ENCODE measurements around the gene ZNF292.

Gene ZNF292

DNA sequence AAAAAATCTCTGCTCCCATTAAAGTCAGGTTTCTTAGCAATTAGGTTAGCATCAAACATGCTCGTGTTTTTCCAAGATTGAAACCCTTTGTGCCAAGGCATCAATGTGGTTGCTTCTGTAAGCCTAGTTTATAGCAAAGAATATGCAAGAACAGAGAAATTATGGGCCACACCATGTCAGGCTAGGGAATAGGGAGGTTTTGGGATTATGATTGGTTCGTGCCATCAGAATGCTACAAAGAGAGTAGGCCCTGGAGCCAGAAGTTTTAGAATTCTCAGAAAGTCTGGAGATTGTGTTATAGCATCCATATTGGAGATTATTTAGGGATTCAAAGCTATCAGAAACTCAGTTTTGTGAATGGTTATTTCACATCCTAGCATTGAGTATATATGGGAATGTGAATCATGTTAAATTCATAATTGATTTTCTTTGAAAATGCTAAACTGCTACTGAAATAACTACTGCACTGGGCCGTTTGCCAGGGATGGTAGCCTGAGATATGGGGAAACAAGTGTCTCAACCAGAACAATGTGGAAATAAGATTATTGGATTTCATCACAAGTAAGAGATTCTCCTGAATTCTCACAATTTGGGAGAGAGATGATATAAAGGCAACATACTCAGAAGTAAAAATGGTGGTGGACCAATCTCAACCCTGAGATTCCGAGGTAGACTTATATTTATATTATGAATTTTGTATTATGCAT is 45.3 kb downstream of the ZNF292 start:
- no peak for TF ChIP-seq CTCF (conservative IDR thresholded peaks at IDR 0.05; ENCODE audit: low read depth, low read length)
- no peaks in the 10 kb centered on the region for H3K36me3 ChIP-seq (ENCODE audit: insufficient read depth)
- H2AFZ ChIP-seq (ENCODE audit: low read depth) = no peak overlapping the region
- peaks cover 42% of the 10 kb centered on the region; the same call in 1 of the 2 replicates for H3K79me2 ChIP-seq (ENCODE audit: insufficient read depth, low read depth)
- H3K4me1 ChIP-seq (ENCODE audit: low read depth, poor library complexity, severe bottlenecking) = peaks cover 19% of the 10 kb centered on the region
- no peaks in the 10 kb centered on the region for H4K20me1 ChIP-seq (ENCODE audit: insufficient read depth)
- no peak overlapping the region for H3K4me2 ChIP-seq
- no peak overlapping the region for H3K4me3 ChIP-seq (IDR thresholded peaks at IDR 0.05; ENCODE audit: insufficient read depth, low read depth, low read length)
- no peak overlapping the region for H3K27ac ChIP-seq
- H3K27me3 ChIP-seq (ENCODE audit: insufficient read depth, low read depth) = no peaks in the 10 kb centered on the region
- no peak overlapping the region for H3K9ac ChIP-seq

DNA sequence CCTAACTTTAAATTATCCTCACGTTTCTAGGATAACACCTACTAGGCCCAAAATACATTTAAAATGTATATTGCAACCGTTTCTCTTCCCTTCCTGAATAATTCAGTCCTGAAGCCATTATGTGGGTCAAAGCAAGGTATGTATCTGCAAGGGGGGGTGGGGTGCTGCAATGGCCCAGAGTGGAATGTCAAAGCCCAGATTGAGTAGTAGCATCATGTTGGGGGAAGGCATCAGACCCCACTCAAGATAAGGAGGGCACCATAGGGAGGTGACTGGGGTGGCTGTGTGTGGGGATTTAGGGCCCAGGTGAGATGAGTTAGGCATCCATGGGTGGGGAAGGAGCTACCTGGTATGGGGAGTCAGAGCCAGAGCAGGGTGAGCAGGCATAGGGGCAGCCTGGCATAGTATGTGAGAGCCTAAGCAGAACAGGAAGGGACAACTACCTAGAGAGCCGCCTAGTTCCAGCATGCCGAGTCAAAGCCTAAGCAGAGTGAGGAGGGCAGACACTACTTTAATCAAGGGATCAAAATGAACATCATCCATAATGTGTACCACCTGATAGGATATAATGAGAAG is 48.2 kb downstream of the ZNF292 start:
- peaks cover 41% of the 10 kb centered on the region for H3K79me2 ChIP-seq (ENCODE audit: insufficient read depth, low read depth)
- H3K27me3 ChIP-seq (ENCODE audit: insufficient read depth, low read depth) = no peaks in the 10 kb centered on the region
- no peak overlapping the region for H3K4me2 ChIP-seq
- H3K4me1 ChIP-seq (ENCODE audit: low read depth, poor library complexity, severe bottlenecking) = no peaks in the 10 kb centered on the region
- H3K36me3 ChIP-seq (ENCODE audit: insufficient read depth) = no peaks in the 10 kb centered on the region
- no peak overlapping the region for H3K4me3 ChIP-seq (IDR thresholded peaks at IDR 0.05; ENCODE audit: insufficient read depth, low read depth, low read length)
- no peak for TF ChIP-seq CTCF (conservative IDR thresholded peaks at IDR 0.05; ENCODE audit: low read depth, low read length)
- H2AFZ ChIP-seq (ENCODE audit: low read depth) = no peak overlapping the region
- H4K20me1 ChIP-seq (ENCODE audit: insufficient read depth) = no peaks in the 10 kb centered on the region
- H3K9ac ChIP-seq = no peak overlapping the region
- no peak overlapping the region for H3K27ac ChIP-seq

DNA sequence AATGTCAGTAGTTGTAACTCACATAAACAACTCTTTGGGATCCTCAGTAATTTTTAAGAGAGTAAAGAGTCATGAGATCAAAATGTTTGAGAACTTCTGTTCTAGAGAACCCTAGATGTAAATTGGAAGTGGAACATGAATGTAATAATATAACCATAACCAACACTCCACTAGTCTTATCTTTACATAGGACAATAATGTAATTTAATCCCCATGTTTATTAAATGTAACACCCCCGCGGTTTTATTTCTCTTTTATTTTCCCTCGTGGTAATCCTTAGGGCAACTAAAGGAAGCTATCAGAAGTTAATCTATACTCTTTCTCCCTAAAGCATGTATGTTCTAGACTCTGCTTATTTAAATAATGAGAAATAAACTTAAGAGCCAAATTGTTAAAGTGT is 54.4 kb downstream of the ZNF292 start:
- H3K4me1 ChIP-seq (ENCODE audit: low read depth, poor library complexity, severe bottlenecking) = no peaks in the 10 kb centered on the region
- H4K20me1 ChIP-seq (ENCODE audit: insufficient read depth) = no peaks in the 10 kb centered on the region
- H3K27ac ChIP-seq = no peak overlapping the region
- H3K4me3 ChIP-seq (IDR thresholded peaks at IDR 0.05; ENCODE audit: insufficient read depth, low read depth, low read length) = no peak overlapping the region
- TF ChIP-seq CTCF (conservative IDR thresholded peaks at IDR 0.05; ENCODE audit: low read depth, low read length) = no peak
- no peak overlapping the region for H3K9ac ChIP-seq
- no peak overlapping the region for H2AFZ ChIP-seq (ENCODE audit: low read depth)
- no peaks in the 10 kb centered on the region for H3K36me3 ChIP-seq (ENCODE audit: insufficient read depth)
- no peaks in the 10 kb centered on the region for H3K27me3 ChIP-seq (ENCODE audit: insufficient read depth, low read depth)
- peaks cover 27% of the 10 kb centered on the region for H3K79me2 ChIP-seq (ENCODE audit: insufficient read depth, low read depth)
- no peak overlapping the region for H3K4me2 ChIP-seq

DNA sequence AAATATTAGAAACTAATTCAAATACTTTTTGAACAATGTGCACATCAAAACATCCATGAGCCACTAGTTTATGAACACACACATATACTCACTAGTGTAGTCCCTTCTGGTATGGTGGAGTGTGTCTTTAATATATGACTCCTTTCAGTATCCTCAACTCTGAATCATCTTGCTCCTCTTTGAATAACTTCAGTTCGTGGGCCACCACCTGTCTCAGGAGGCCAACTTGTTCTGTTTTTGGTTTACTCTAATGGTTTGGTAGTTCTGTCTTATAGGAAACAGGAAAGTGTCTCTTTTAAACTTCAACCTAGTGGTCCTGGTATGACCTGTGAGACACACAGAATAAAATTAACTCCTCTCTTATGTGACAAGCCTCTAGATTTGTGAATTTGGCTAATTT is 55.6 kb downstream of the ZNF292 start:
- H3K79me2 ChIP-seq (ENCODE audit: insufficient read depth, low read depth) = peaks cover 27% of the 10 kb centered on the region
- no peak overlapping the region for H3K27ac ChIP-seq
- H3K4me2 ChIP-seq = no peak overlapping the region
- no peak for TF ChIP-seq CTCF (conservative IDR thresholded peaks at IDR 0.05; ENCODE audit: low read depth, low read length)
- H3K4me1 ChIP-seq (ENCODE audit: low read depth, poor library complexity, severe bottlenecking) = no peaks in the 10 kb centered on the region
- no peak overlapping the region for H3K4me3 ChIP-seq (IDR thresholded peaks at IDR 0.05; ENCODE audit: insufficient read depth, low read depth, low read length)
- H4K20me1 ChIP-seq (ENCODE audit: insufficient read depth) = no peaks in the 10 kb centered on the region
- H3K27me3 ChIP-seq (ENCODE audit: insufficient read depth, low read depth) = no peaks in the 10 kb centered on the region
- H3K36me3 ChIP-seq (ENCODE audit: insufficient read depth) = no peaks in the 10 kb centered on the region
- no peak overlapping the region for H3K9ac ChIP-seq
- H2AFZ ChIP-seq (ENCODE audit: low read depth) = no peak overlapping the region

All from KMS-11 (cell line).